Measurements from ENCODE around the gene VSTM5. TPM values are rescaled to one million over a fixed set of nuclear protein-coding genes. Genes with fewer than 3 reads are reported as not detected.

The VSTM5 gene
- total RNA-seq, 1 experiment from 2014 or later, result not detected

DNA sequence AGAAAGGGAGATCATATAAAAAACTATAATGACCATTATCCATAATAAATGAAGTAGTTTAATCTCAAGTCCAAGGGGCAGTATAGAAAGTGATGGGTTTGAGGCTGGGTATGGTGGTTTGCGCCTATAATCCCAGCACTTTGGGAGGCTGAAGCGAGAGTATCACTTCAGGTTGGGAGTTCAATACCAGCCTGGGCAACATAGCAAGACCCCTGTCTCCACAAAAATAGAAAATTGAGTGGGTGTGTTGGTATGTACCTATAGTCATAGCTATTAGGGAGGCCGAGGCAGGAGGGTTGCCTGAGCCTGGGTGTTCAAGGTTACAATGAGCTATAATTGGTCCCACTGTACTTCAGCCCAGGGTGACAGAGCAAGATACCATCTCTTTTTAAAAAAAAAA lies 42.4 kb downstream of the VSTM5 start:
- WGBS (ENCODE audit: extremely low coverage, insufficient read length, low lambda C conversion rate), result no CpG with 5 or more reads among the region's 3 CpGs

More for the DNA sequence above, 42.4 kb downstream of the VSTM5 start:
- Histone ChIP-seq H3T11ph (ENCODE audit: low read length) (no peak overlapping the region), H3K9ac (ENCODE audit: extremely low read depth, insufficient read length, low read length) (no peak overlapping the region), H2BK5ac (ENCODE audit: insufficient read length, low read length) (no peak overlapping the region), H3K14ac (ENCODE audit: insufficient read depth, low read length) (no peak overlapping the region), H2AFZ (ENCODE audit: low read length) (no peak overlapping the region), H3K4me1 (ENCODE audit: insufficient read depth, low read length) (no peaks in the 10 kb centered on the region), H3K4ac (ENCODE audit: low read depth, low read length) (no peak overlapping the region), H4K8ac (replicated peaks; ENCODE audit: insufficient read length, low read depth, low read length) (no peak overlapping the region), H3K23ac (ENCODE audit: insufficient read length, low read depth, low read length) (no peak overlapping the region), H3K23me2 (ENCODE audit: insufficient read length, low read depth, low read length, poor library complexity, severe bottlenecking) (no peaks in the 10 kb centered on the region), H2AK5ac (ENCODE audit: insufficient read length, low read length) (no peak overlapping the region), H3K27me3 (ENCODE audit: insufficient read depth, low read length) (no peaks in the 10 kb centered on the region), H2BK20ac (ENCODE audit: low read depth, low read length, poor library complexity, severe bottlenecking) (no peak overlapping the region), H3K56ac (ENCODE audit: insufficient read length, low read depth, low read length) (no peak overlapping the region), H2BK12ac (ENCODE audit: insufficient read length, low read depth, low read length) (no peak overlapping the region), H4K91ac (ENCODE audit: insufficient read length, low read depth, low read length) (no peak overlapping the region), H3K9me3 (ENCODE audit: control insufficient read depth, low read depth, low read length) (no peaks in the 10 kb centered on the region), H2BK15ac (ENCODE audit: low read depth, low read length) (no peak overlapping the region), H2BK120ac (ENCODE audit: low read depth, low read length, poor library complexity, severe bottlenecking) (no peak overlapping the region), H4K5ac (ENCODE audit: insufficient read length, low read depth, low read length) (no peak overlapping the region), H4K20me1 (ENCODE audit: control insufficient read depth, insufficient read depth, insufficient read length) (no peaks in the 10 kb centered on the region), H3K79me2 (ENCODE audit: insufficient read depth, low read length) (0 out of 2 replicates have a peak, but pooled peaks cover under 1% of the 10 kb centered on the region), H3K4me2 (ENCODE audit: insufficient read depth, insufficient read length, low read length) (no peak overlapping the region), H3K79me1 (ENCODE audit: insufficient read depth, low read depth, low read length, poor library complexity, severe bottlenecking) (peaks cover 3% of the 10 kb centered on the region), H3K18ac (ENCODE audit: insufficient read length, low read depth, low read length) (no peak overlapping the region), H3K27ac (ENCODE audit: insufficient read length, low read depth, low read length) (no peak overlapping the region)
- Mint-ChIP-seq H3K27ac (no peak overlapping the region), H3K27me3 (ENCODE audit: low read depth) (no peaks in the 10 kb centered on the region), H3K36me3 (ENCODE audit: insufficient read depth in 1 of 3, low read depth in 3 of 3) (peaks cover 31 to 88% (median 86%) of the 10 kb centered on the region in 3 experiments; a peak in 6 of 7 replicates), H3K4me3 (no peak overlapping the region), H3K4me1 (no peaks in the 10 kb centered on the region), H3K9me3 (no peaks in the 10 kb centered on the region)
- TF ChIP-seq, protein P1, sequence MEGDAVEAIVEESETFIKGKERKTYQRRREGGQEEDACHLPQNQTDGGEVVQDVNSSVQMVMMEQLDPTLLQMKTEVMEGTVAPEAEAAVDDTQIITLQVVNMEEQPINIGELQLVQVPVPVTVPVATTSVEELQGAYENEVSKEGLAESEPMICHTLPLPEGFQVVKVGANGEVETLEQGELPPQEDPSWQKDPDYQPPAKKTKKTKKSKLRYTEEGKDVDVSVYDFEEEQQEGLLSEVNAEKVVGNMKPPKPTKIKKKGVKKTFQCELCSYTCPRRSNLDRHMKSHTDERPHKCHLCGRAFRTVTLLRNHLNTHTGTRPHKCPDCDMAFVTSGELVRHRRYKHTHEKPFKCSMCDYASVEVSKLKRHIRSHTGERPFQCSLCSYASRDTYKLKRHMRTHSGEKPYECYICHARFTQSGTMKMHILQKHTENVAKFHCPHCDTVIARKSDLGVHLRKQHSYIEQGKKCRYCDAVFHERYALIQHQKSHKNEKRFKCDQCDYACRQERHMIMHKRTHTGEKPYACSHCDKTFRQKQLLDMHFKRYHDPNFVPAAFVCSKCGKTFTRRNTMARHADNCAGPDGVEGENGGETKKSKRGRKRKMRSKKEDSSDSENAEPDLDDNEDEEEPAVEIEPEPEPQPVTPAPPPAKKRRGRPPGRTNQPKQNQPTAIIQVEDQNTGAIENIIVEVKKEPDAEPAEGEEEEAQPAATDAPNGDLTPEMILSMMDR (conservative IDR thresholded peaks at IDR 0.05), result no peak
- no peak for DNase-seq
